Stimulated activated CD4-positive, alpha-beta T cell treated with anti-CD3 and anti-CD28 coated beads, Interleukin-1b, Interleukin-23, amount 100 ng/mL, for 48 hours (primary cell): Measurements from ENCODE around the gene ZNF385C.
"Not testable (repeated sequence)": the region's sequence is repeated elsewhere in the genome, so short reads cannot be mapped to it uniquely, and the experiment has no call there.

ENCODE experiments used
- DNase-seq: peaks from one replicate; pipeline ENCODE4 v3.0.0-alpha.2; 2020

The ZNF385C gene

GRCh38 chr17:42016941-42017865 is 81.1 kb downstream of the ZNF385C start, which contains the start of gene DNAJC7:
Gene DNAJC7, minus strand, starts transcription at chr17:42017439. Its CDS starts 23 bp downstream, at chr17:42017416.
- peak; percentile 92 for DNase-seq

DNA sequence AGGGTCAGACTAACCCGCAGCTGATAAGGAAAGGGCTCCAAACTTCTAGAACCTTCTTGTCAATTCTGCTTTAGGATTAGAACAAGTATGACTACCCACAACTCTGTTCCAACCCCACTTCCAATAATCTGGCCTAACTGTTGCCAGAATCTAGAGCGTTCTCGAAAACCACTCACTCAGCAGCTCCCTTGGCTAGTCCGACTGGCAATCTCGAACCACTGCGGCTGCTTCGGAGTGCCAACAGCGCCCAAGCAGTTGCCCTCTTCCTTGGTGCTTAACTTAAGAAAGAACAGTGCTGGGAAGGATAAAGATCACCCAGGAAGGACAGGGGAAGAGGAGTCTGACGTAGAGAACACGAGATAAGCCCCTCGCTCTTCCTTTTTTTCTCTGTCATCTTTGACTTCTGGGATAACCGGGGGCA is 81.9 kb downstream of the ZNF385C start:
- DNase-seq: no peak

DNA sequence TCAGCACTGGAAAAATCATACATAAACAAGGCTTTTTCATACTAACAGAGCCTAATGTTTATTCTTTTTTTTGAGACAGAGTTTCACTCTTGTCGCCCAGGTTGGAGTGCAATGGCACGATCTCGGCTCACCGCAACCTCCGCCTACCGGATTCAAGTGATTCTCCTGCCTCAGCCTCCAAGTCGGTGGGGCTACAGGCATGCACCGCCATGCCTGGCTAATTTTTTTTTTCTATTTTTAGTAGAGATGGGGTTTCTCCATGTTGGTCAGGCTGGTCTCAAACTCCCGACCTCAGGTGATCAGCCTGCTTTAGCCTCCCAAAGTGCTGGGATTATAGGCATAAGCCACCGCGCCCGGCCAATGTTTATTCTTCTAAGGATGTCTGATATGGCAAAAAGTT is 84.5 kb downstream of the ZNF385C start:
- not testable (repeated sequence) for DNase-seq

- DNase-seq: not testable (repeated sequence)
Measured at GRCh38 chr17:42012363-42012762, 85.9 kb downstream of the ZNF385C start.

DNA sequence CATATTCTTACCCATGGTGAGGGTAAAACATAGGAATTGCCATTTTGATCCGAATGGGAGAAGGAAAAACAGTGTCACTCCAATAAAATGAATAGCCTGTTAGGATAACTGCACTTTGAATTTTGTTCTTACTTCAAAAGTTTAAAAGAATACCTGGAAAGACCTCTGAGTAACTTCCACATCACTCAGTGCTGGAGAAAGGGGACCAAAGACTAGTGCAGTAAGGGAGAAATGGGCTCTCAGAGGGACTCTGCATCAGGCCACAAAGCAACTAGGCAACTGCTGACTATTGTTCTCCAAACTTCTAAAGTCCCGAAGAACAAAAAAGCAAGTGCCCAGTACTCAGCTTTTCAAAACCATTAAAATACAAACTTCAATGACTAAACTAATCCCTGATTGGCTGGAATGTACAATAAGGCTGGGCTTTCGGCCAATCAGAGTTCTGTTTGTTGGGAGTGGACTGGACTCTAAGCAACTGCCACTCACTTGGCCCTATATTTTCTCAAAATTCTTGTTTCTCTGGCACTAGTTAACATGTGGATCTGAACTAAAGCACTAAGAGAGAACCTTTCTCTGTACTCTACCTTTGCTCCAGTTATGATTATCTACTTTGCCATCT is 87.3 kb downstream of the ZNF385C start:
- peak; percentile 17 for DNase-seq

DNA sequence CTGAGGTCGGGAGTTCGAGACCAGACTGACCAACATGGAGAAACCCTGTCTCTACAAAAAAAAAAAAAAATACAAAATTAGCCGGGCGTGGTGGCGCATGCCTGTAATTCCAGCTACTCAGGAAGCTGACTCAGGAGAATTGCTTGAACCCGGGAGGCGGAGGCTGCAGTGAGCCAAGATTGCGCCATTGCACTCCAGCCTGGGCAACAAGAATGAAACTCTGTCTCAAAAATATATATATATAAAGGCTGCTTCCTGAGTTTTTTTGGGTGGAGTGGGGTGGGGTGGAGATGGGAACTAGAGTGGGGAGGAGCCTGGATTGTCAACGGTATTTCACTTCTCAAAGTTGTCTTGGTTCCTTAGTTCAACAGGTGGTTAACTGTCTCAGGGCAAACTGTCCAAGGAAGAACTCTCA is 88.0 kb downstream of the ZNF385C start:
- DNase-seq: not testable (repeated sequence)

GRCh38 chr17:42009170-42009569 is 89.1 kb downstream of the ZNF385C start:
- no peak for DNase-seq

DNA sequence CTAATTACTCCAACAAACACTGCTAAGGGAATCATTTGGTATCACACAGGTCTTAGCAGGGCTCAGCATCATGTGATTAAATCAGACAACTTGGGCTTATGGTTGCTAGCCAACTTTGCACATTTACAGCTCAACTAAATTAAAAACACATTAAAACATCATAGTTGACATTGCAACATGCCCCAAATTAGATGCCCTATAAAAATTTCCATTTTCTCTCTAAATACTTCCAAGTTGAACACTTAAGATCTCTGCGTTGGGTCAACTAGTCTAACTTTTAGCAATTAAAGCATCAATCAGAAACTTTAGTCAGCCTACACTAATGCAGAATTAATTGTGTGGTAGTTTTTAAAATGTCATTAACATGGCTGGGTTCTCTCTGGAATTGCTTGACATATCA is 93.1 kb downstream of the ZNF385C start:
- DNase-seq: no peak

DNA sequence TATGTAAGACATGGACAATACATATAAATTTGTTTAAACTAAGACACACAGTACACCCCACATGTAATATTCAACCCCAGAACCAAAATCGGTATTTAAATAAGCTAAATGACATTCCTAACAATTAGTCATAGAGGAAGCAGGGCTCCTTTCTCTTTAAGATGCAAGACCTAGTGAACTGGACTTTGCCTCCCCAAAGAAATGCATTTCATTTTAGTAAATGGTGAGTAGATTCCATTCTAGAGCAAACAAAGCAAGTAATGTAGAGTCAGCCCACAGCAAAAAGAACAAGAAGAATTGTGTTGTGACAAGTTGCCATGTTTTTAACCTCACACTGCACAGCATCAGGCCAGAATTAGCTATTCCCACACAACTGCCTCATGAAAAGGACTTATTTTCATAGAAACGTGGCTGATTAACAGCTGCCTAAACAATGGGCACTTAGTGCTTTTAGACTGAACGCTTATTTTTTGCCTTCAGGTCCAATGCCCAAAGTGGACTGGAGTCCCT is 95.4 kb downstream of the ZNF385C start:
- DNase-seq: no peak

- no peak for DNase-seq
Measured at GRCh38 chr17:42002175-42002791, 96.0 kb downstream of the ZNF385C start.

GRCh38 chr17:42001729-42002128 is 96.5 kb downstream of the ZNF385C start:
- no peak for DNase-seq

DNA sequence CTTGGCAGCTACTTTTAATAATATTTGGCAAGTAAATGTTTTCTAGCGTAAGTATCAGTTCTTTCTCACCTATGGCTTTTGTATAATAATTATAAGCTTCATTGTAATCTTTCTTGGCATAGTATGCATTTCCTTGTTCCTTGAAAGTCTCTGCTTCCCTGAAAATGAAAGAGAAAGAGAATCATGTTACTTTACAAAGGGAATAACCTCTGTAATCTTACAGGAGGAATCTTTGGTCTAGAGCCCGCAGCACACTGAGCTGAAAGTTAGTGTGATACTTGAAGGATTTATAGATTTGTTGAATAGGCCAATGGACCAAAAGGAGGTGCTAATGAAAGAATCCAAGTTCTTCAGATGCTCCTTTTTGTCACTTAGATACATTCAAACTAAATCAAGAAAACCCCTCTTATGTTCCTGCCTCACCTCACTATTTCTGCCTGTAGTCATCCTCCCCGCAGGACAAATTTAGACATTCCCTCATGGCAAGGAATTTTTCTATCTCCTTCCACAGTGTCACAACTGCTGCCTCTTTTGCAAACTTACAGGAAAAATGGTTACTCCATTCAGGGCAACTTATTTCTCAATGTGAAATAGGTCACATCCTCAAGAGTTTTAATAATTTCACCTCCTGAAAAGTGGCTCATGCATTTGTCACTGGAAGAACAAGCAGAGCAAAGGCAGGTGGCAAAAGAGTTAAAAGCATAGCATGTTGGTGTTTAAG is 97.7 kb downstream of the ZNF385C start:
- DNase-seq: no peak

DNA sequence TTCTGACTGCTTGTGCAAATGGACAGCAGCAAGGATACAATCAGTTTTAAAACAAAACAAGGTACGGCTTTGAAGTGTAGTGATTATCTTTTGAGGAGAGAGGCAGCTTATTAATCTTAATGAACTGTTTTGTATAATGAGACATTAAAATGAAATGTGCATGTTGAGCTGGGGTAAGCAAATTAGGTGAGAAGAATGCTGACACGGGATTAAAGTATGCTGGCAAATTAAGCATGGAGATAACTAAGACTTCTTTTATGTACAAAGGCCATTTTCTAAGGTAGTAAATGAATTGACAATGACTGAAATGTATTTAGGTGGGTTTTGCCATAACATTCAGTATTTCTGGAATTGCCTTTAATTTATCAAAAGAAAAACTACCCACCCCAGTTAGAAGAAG is 99.8 kb downstream of the ZNF385C start:
- DNase-seq: no peak

DNA sequence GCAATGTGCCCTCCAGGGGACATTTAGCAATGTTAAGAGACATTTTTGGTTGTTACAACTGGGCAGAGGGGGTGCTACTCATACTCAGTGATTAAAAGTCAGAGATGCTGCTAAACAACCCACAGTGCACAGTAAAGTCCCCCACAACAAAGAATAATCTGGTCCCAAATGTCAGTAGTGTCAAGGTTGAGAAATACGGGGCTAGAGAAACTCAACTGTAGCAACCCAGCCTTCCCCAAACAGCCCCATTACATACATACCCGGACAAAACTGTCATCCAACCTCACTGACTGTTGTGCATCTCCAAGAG is 101.5 kb downstream of the ZNF385C start:
- DNase-seq: no peak

GRCh38 chr17:41992576-41992975 is 105.7 kb downstream of the ZNF385C start:
- no peak for DNase-seq

- DNase-seq: no peak
Measured at GRCh38 chr17:41989702-41990419, 108.4 kb downstream of the ZNF385C start.

DNA sequence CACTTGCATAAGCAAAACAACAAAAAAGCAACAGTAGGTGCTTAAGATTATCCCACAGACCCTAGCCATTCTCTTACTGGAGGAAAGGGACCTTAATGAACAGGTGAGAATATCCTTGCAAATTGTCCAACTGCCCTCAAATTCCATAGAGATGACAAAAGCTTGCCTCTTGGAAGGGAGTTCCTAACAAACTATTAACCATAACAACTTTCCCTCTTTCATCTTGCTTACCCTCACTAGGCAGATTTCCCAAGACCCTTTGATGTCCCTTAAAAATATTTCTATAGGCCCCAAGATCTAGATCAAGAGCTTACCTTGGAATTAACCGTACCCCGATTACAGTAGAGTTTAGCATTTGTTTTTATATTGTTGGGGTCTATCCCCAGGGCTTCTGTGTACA is 109.9 kb downstream of the ZNF385C start:
- DNase-seq: no peak

DNA sequence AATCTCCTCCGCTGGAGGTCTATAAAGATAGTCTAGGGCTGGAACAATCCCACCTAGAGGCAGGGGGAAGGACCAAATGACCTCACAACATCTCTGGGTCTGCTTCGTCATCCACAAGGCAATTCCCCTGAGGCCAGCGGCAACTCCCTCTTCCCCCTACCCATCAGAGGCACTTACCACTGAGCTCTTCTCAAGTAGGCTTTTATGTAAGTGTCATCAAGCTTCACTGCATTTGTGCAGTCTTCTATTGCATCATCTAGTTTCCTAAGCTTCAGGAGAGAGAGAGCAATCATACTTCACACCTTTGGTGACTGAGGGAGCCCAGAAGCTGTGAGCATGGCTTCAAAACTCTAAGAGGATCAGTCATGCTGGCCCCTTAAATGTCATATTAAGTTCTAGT is 110.6 kb downstream of the ZNF385C start:
- peak; percentile 33 for DNase-seq

GRCh38 chr17:41986634-41987033 is 111.6 kb downstream of the ZNF385C start:
- DNase-seq: no peak

DNA sequence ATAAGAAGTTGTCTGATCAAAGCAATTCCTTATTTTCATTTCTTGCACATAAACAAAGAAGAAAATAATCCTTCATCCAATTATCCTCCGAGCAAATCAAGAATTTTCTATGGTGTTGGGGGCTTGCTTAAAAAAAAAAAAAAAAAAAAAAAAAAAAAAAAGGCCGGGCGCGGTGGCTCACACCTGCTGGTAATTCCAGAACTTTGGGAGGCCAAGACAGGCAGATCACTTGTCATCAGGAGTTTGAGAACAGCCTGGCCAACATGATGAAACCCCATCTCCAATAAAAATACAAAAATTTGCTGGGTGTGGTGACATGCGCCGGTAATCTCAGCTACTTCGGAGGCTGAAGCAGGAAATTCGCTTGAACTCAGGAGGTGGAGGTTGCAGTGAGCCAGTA is 112.4 kb downstream of the ZNF385C start:
- no peak for DNase-seq

- DNase-seq: no peak
Measured at GRCh38 chr17:41984454-41984853, 113.8 kb downstream of the ZNF385C start.

DNA sequence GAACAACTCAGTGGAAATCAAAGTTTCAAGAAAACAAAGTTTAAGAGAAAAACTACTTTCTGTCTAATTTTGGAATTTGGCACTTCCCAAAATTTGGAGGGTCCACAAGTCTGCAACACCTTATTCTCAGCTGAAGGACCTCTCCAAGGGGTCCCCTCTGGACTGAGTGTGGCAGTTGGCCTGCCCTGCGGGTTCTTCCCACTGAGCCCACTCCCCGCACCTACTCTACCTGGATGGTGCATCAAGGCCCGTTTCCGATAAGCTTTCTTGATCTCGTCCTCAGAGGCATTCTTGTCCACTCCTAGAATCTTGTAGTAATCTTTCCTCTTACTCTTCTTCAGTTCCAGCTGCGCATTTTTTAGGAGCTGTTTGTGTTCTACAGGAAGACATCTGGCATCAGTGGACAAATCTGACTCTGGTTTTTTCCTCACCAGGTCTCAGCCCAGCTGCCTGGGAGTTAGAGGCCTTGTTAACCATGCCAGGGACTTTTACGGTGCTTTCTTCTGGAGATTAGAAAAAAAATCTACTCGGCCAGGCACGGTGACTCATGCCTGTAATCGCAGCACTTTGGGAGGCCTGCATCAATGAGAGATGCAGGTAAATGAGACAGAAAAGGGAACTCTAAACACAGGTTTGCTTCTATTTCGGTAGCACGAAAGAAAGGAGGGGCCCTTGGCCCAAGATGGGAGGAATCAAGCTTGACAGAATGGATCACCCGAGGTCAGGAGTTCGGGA is 116.1 kb downstream of the ZNF385C start:
- DNase-seq: no peak
